Activated effector memory CD4-positive, alpha-beta T cell treated with anti-CD3 and anti-CD28 coated beads, Interleukin-2, amount 50 U/mL, for 16 hours (primary cell): ENCODE results near the gene SUOX.
A peak's percentile ranks its signal among the peaks of the same experiment; 100 is the strongest.
"Not testable (repeated sequence)": the region's sequence is repeated elsewhere in the genome, so short reads cannot be mapped to it uniquely, and the experiment has no call there.

Experiments used
- DNase-seq: peaks from one replicate; pipeline ENCODE4 v3.0.0-alpha.2; 2020

SUOX gene

DNA sequence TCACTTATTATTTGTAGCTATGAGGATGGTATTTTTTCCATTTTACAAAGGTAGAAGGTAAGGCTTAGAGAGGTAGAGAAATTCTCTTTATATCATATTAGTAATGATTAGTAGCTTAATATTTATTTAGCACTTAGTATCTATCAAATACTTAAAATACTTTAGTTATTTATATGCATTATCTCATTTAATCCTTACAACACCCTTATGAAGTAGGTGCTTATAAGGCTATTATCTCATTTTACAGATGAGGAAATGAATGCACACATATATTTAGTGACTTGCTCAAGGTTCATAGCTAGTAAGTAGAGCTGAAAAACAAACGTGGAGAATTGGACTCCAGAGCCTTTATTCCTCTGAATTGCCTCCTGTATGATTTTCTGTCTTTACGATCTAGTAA is 12.2 kb upstream of the SUOX start:
- DNase-seq = no peak

DNA sequence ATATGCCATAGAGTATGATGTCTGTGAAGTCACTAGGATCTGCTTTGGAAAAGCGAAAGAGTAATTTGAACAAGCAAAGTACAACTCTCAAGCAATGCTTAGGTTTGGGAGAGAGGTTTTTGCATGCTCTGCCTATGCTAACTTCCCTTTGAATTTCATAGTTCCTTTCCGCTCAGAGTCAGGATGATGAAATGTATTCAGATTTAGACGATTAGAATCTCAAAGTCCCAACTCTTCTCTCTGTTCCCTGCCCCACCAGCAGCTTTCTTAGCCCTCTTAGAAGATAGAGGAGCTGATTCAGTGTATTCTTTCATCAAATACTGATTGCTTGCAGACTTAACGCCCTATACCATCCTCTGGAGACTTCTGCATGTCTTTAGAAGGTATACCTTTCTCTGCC is 11.7 kb upstream of the SUOX start:
- DNase-seq = no peak

DNA sequence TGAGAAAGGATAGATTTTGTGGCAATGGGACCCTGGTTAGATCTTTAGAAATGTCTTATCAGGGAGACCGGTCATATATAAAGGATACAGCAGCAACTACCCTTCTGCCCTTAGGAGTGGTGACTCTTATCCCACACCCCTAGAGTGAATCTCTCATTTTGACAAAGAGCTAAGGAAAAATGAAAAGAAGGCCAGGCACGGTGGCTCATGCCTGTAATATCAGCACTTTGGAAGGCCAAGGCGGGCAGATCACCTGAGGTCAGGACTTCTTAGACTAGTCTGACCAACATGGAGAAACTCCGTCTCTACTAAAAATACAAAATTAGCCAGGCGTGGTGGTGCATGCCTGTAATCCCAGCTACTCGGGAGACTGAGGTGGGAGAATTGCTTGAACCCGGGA is 11.1 kb upstream of the SUOX start:
- DNase-seq = not testable (repeated sequence)

DNA sequence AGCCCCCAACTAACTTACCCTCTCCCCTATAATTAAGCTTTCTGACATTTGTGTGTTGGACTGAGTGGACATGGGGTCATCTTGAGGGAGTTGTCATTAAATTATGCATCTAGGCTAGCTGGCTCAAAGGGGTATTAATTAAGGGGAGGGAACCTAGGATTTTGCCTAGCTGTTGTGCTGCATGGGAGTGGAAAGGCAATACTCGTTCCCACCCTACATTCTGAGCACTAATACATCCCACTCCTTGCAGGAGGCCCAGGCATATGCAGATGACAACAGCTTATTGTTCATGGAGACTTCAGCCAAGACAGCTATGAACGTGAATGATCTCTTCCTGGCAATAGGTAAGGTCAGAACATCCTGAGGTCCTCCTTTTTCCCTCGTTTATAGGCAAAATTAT is 6.0 kb upstream of the SUOX start:
- DNase-seq = no peak

DNA sequence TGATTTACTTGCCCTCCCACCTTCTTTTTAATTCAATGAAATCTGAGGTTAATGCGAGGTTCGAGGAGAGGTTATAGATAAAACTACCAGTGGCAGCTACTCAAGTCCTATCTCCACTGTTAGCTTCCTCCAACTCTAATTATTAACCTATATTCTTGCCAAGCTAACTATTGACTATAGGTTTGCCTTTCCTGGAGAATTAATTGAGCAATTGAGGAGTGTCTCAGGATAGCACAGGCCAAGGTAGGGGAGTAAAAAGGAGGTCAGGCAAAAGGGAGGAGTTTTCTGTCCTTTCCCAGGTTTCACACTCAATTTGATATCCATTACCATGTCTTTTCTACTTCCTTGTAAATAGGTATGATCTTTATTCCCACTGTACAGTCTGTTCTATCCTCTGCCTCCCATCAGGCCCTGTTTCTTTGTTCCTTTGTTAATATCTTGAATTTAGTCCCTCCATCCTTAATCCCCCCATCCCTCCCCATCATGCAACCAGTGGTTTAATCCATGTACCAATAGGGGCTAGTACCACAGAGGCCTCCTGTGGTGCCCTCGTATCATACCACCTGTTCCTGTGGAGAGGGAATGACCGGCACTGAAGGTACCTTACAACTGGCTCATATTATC is 3.7 kb upstream of the SUOX start:
- DNase-seq = no peak

DNA sequence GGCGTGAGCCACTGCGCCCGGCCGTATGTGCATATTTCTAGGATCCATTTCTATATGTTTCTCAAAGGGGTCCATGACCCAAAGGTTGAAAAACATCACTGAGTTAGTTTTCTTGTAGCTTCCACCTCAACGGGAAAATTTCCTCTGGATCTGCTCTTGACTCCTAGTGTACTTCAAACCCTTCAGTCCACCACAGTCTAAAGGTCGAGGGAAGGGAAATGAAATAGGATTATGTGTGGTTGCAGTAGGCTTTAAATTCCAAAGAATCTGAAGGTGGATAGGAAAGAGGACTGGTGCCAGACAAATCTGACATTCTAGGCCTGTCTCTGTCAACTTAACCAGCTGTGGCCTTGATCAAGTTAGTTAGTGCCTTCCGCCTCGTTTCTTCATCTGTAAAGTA is 1.7 kb upstream of the SUOX start:
- no peak for DNase-seq

DNA sequence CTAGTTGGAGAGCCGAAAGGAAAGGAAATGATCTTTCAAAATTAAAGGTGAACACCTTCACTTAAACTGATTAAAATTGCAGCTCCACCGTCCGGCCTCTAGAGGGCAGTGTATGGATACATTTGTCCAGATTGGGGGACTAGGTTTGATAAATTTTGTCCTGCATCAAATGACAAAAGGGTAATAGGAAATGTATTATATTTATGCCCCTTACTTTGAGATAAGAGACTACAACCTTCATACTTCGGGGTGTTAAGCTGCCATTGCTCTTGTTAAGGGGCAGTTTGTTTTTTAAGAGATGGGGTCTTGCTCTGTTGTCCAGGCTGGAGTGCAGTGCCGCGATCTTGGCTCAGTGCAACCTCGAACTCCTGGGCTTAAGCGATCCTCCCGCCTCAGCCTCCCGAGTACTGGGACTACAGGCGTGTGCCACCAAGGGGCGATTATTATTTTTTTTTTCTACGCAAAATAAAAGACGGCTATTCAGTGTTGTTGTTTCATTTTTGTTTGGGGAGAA is 818 bp upstream of the SUOX start:
- peak; percentile 85 for DNase-seq

DNA sequence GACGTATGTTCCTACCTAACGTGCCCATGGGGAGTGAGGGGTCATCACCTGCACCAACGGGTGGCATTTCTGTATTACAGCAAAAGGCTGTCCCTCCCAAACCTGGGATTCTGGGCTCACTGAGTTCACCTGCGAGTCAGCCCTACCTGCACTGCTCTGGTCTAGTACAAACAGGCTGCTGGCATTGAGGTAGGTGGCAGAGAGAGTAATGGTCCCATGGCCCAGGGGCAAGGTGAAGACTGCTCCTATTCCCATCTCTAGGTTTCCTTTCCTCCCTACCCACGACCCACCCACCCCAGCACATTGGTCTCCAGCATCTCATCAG is 421 bp downstream of the SUOX start:
- DNase-seq = no peak

DNA sequence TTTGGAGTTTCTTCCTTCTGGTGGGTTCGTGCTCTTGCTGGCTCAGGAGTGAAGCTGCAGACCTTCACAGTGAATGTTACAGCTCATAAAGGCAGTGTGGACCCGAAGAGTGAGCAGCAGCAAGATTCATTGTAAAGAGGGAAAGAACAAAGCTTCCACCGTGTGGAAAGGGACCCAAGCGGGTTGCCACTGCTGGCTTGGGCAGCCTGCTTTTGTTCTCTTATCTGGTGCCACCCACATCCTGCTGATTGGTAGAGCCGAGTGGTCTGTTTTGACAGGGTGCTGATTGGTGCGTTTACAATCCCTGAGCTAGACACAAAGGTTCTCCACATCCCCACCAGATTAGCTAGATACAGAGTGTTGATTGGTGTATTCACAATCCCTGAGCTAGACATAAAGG is 2.4 kb downstream of the SUOX start:
- DNase-seq = not testable (repeated sequence)

DNA sequence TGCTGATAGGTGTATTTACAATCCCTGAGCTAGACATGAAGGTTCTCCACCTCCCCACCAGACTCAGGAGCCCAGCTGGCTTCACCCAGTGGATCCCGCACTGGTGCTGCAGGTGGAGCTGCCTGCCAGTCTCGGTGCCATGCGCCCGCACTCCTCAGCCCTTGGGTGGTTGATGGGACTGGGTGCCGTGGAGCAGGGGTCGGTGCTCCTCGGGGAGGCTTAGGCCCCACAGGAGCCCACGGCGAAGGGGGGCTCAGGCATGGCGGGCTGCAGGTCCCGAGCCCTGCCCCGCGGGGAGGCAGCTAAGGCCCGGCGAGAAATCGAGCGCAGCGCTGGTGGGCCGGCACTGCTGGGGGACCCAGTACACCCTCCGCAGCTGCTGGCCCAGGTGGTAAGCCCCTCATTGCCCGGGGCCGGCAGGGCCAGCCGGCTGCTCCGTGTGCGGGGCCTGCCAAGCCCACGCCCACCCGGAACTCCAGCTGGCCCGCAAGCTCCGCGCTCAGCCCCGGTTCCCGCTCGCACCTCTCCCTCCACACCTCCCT is 3.0 kb downstream of the SUOX start:
- DNase-seq = not testable (repeated sequence)

DNA sequence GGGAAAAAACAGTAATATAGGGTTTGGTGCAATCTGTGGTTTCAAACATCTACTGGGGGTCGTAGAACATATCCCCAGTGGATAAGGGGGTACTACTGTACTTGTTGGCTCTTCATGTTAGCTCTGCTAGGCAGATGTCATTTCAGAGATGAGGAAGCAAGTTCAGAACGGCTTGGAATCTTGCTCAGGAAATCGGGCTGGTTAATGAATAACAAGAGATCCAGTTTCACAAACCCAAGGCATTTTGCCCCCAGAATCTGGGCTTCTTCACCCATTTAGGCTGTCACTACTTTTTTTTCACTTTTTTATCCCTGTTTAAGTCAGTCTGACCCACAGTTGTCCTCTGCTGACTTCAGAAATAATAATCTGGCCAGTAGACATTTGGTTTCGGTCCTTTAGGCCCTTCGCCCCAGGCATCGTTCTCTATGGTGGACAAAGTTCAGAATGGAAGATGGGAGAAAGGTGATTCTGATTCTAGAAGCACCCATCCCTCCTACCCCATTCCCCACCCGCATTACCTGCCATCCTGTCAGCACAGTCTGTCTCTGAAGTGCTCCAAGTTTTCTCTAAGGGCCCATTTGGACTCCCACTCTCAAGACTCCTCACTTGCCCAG is 4.5 kb downstream of the SUOX start:
- DNase-seq = no peak

DNA sequence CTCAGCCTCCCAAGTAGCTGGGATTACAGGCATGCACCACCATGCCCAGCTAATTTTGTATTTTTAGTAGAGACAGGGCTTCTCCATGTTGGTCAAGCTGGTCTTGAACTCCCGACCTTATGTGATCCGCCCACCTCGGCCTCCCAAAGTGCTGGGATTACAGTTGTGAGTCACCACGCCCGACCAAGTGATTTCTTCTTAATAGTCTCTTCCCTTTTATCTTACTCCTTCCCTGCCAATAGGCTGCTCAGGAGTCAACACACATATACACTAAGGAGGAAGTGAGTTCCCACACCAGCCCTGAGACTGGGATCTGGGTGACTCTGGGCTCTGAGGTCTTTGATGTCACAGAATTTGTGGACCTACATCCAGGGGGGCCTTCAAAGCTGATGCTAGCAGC is 6.3 kb downstream of the SUOX start:
- not testable (repeated sequence) for DNase-seq

DNA sequence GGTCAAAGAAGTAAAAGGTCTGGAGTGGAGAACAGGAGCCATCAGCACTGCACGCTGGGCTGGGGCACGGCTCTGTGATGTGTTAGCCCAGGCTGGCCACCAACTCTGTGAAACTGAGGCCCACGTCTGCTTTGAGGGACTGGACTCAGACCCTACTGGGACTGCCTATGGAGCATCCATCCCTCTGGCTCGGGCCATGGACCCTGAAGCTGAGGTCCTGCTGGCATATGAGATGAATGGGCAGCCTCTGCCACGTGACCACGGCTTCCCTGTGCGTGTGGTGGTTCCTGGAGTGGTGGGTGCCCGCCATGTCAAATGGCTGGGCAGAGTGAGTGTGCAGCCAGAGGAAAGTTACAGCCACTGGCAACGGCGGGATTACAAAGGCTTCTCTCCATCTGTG is 7.1 kb downstream of the SUOX start:
- DNase-seq = no peak

DNA sequence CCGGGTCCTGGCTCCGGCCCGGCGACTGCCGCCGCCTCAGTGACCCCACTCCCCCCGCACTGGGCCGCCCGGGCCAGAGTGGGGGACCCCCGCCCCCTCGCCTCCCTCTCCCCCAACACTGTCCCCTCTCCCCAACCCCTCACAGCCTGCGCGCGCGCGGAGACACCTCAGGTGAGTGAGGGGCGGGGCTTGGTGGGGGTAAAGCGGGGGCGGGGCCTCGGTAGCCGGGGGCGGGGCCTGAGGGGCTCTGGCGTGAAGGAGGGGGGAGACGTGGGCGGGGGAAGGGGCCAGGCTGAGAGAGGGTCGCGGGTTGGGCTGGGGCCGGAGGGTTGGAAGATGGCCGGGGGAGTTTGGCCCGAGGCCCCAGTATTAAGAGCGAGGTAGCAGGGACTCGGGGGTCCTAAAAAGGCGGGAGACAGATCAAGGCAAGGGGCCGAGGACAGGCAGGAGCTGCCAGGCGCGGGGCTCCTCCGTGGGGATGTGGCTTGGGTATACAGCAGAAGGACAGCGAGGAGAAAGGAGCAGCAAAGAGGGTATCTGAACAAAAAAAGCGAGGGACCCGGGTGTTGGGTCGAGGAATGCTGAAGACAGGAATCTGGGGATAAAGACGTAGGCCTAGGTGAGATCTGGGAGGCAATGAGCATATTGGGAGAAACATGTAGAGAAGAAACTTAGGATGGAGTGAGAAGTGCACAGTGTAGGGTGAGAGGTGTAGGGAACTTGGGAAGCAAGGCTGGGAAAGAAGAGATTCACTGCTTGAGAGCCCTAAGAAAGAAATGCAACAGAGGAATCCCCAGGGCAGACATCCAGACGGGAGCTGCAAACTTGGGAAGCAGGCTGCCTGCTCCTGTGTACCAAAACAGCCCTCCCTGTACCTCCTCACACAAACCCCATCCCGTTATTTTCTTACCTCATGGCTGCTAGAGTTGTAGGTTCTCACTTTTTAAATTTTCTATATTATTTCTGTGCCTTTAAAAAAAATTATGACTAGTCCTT is 10.8 kb downstream of the SUOX start:
- peak; percentile 89 for DNase-seq

DNA sequence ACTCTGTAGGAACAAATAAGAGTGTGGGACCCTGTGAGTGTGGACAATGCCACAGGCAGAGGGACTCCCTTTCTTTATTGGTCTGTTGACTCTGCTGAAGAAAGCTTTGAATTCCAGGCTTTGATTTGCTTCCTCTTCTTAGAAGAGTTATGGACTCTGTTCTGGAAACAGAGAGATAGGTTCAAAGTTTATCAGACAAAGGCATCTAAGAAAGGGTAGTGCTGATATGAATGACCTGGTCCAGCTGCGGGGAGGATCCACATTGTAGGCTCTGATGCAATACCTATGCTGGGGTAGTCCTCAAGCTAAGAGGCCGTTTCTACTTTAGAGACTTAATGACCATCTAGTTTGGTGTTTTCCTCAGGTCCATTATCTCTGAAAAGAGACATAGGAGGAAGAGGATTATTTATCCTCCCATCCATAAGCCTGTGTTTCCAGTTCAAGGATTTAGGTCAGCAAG is 13.1 kb downstream of the SUOX start:
- DNase-seq = no peak

DNA sequence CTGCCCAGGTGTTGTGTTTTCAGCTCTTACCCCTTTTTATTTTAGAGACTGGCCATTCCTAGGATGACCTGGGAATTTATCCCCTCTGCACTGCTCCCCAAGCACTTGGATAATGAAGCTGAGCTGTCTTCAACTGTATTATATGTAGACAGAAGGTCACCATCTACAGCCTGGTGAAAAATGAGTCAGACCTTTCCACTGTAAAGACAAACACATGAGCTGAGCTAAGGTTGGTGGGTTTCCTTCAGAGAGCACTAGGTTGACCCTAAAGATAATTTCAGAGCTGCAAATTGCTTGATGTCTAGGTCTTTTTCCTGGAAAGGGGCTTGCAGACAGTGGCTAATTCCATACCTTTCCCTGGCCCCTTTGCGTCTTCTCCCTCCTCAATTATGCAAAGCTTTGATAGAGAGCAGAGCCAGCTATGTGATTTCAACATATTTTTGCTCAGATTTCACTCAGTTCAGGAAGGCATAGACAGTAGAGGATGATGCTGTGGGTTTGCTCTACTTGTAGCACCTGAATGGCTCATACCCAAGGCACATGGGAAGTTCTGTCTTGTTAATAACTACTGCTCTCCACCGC is 14.5 kb downstream of the SUOX start:
- no peak for DNase-seq

DNA sequence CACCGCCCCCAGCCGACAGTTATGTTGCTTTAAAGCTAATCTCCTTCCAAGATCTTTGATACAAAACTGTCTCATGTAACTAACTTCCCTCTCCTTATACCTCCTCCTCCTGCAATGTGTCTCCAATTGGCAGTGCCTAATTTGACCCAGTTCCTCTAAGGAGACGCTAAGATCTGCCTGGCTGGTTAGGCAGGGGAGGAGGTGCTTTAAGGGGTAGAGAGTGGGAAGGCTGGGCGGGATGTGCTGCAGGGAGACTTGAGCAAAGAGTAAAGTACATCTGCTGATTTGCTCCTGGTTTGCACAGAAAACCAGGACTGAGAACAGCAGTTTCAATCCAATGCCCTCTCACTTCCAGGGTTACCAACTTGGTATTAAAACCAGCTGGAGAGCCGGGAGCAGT is 16.4 kb downstream of the SUOX start:
- DNase-seq = no peak

DNA sequence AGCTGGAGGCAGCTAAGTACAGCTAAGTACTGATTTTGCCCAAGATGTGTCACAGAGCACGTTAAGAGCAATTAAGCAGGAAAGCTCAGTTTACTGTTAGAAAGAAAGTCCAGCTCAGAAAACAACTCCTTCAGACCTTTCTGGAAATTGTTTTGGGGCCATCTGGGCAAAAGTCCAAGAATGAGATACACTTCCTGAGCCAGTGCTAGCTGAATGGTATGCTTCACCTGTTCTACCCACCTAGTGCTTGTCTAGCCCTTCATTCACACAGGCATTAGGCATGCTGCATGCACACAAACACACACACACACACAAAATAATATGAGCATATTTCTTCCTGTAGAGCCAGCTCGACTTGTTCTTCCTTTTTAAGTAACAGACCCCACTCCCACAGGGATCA is 17.1 kb downstream of the SUOX start:
- no peak for DNase-seq

DNA sequence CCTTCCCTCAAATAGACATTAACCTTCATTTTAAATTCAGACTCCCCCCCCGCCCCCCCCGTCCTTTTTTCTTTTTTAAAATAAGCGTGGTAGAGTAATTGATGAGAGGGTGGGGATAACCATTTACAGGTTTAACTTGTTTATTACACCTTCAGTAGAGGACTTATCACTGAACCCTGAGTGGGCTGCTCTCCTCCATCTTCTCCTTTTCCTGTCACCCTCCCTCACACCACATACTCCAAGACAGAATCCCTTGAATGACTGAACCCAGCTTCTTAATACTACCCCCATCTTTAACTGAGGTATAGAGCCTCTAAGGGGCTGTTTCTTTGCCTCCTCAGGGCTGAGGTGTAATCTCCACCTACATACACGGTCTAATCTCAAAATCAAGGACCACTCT is 20.1 kb downstream of the SUOX start:
- DNase-seq = no peak

DNA sequence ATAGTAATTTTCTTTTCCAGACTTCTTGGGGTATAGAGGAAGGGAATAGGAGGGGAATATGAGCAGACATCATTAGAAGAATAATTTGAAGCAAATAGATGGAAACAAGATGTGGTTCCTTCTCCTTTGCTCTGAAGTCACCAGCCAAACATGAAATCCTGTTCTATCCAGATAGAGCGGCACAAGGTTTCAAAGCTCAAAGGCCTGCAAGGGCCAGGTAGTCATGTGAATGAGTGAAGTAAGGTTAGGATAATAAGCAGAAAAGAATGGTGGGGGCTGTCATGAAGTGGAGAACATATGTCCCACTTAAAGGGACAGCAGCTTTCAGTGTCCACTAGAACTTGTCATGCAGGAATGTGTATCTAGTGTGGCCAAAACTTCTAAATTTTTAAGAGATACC is 21.3 kb downstream of the SUOX start:
- no peak for DNase-seq

DNA sequence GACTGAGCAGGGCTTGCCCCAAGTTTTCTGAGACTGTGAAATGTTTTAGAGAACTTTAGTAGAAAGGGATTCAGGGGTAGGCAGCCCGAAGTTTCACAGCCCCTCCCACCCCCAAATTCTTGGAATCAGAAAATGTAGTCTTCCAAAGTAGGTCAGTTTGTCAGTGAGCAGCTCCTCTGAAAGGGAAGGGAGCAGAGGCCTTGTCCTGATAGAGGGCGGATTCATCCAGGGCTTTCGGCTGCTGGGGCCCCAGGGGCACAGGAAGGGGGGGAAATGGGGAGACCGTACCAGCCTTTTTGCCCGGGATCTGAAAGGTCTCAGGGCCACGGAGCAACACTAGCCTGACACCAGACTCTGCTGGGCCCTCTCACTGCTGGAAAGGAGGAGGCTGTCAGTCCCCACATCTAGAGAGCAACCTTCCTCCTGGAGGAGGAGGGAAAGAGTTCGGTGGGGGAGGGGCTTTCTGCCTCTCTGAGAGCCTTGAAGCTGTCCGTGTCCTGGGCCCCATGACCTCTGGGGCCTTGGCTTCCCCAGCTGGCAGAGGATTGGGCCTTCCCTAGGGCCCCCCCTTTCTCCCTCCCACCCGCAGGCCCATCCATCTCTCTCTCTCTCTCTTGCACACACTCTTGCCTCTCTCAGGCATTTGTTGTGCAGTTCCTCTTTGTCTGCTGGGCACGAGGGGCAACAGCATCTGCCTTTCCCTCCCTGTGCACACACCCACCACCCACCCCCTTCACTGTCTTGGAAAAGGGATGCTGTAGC is 23.5 kb downstream of the SUOX start, which contains the start of gene IKZF4:
Gene IKZF4, plus strand, starts transcription at position 621 of the 762 bp plus-strand sequence. CDS start 451 bp downstream, outside the sequence.
- DNase-seq = no peak

DNA sequence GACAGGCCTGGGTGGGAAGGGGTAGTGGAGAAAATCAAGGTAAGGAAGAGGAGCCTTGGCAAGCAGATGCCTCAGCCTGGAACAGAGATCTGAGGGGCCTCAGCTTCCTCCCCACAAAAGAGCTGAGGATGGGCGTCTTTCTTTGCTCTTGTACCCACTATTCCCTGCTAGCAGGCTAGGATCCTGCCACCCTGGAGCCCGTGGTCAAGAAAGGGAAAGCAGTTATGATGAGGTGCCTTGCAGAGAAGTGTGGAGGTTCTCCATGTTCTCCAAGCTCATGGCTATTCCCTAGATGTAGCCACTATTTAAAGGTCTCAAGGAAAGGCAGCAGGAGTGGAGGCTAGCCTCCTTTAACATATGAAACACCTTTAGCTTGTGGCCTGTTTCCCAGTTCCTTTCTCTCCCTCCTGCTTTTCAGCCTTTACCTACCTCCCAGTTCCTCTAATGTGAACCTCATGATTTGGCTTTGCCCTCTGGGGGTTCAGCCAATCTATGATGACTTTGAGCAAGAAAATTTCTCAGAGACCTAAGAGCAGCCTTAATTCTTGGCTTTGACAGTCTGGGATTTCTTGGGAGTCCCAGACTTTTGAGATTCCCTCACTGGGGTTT is 24.9 kb downstream of the SUOX start:
- DNase-seq = no peak
